AG09319 (cell line): ENCODE measurements around the gene CCDC186.

Source experiments
- DNase-seq: peaks from one replicate; pipeline ENCODE4 v3.0.0-alpha.2; 2010; ENCODE audit warnings: low read depth; ENCODE audit errors: extremely low read depth
- TF ChIP-seq, protein P1 (sequence below): IDR thresholded peaks from 2 replicates; pipeline ENCODE4 v1.5.1; 2011; ENCODE audit warnings: low read depth, mild to moderate bottlenecking, inconsistent platforms, low read length, moderate library complexity

The CCDC186 gene

DNA sequence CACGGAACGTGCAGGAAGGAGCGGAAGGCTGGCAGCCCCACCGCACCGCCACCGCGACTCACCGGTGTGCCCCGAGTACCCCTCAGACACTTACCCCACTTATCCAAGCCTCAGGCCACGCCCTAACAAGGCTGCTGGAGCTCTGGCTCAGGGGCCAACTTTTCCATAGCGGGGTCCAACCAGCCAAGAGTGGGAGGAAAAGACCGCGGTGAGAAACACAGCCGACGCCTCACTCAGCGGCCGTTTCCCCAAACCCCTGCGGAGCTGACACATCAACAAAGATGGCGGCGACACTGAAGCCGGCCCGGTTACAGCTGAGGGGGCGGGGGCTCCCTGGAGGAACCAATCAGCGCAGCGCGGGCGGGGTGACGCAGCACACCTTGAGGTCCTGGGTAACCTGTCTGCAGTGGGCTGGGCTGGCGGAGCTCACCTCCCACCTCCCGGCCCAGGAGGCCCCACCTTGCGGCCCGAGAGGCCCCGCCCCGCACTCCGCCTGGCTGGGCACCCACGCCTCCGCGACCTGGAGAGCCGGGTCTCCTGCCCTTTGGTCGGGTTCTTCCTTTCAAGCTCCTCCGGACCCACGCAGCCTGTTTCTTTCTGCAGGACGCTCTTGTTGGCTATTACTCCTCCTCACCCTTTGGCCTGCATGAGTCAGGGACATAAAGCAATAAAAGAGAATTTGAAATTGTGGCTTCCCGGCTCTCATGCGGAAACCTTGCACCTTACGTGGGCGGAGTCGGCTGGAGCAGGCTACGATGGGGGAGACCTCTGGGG, at the start of gene CCDC186:
Gene CCDC186 (minus strand): TSS at position 283 of the 774 bp plus-strand sequence. CDS start 10,935 bp downstream, outside the sequence.
- TF ChIP-seq, protein P1, sequence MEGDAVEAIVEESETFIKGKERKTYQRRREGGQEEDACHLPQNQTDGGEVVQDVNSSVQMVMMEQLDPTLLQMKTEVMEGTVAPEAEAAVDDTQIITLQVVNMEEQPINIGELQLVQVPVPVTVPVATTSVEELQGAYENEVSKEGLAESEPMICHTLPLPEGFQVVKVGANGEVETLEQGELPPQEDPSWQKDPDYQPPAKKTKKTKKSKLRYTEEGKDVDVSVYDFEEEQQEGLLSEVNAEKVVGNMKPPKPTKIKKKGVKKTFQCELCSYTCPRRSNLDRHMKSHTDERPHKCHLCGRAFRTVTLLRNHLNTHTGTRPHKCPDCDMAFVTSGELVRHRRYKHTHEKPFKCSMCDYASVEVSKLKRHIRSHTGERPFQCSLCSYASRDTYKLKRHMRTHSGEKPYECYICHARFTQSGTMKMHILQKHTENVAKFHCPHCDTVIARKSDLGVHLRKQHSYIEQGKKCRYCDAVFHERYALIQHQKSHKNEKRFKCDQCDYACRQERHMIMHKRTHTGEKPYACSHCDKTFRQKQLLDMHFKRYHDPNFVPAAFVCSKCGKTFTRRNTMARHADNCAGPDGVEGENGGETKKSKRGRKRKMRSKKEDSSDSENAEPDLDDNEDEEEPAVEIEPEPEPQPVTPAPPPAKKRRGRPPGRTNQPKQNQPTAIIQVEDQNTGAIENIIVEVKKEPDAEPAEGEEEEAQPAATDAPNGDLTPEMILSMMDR = no peak
- peak; percentile 35 for DNase-seq

DNA sequence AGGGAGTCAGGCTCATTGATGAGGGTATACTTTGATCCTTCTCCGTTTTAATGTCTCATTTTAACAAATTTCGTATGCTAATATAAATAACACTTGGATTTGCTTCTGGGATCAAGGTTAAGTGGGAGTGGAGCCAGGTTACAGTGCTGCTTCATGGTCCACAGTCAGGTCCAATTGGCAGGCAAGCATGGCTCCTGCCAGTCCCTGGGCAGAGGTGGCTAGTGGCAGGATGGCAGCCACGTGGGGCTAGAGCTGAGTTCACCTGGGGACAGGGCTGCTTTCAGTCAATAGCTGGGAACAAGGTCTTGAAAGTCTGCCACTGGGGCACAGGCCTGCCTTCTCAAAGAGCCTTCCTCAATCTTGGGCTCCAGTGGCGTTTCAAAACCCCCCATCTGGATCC, 49.1 kb upstream of the CCDC186 start:
- TF ChIP-seq, protein P1 = no peak
- no peak for DNase-seq

DNA sequence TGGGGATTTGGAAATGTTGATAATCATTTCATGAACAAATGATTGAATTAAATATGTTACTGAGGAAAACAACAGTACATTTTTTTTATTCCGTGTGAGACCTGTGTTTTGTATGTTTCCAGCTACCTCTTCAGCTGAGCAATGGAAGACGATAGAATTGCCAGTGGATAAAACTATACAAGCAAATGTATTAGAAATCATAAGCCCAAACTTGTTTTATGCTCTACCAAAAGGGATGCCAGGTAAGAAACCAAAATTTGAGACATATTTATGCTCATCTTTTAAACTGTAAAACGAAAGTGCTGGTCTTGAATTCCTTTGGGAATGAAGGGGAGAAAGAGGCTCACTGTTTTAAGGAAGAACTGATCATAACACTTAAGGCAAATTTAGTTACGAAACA, 47.2 kb upstream of the CCDC186 start:
- TF ChIP-seq, protein P1 = no peak

DNA sequence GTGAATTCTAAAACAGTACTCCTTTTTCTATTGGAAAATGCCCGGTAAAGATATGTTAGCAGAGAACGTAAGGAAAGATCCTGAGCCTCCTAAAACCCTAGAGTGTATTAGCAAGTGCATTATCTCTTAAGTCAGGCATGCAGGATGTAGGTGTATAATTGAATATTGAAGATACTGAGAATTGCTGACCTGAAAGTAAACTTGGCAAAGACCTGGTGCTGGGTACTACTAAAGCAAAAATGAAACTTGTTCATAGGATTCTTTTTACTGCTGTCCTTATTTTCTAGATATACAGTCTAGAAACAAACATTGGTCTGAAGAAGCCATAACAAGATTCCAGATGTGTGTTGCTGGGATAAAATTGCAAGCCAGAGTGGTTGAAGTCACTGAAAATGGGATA, 46.3 kb upstream of the CCDC186 start:
- TF ChIP-seq, protein P1 = no peak
- no peak for DNase-seq

More for the DNA sequence above, 47.2 kb upstream of the CCDC186 start:
- DNase-seq = no peak

DNA sequence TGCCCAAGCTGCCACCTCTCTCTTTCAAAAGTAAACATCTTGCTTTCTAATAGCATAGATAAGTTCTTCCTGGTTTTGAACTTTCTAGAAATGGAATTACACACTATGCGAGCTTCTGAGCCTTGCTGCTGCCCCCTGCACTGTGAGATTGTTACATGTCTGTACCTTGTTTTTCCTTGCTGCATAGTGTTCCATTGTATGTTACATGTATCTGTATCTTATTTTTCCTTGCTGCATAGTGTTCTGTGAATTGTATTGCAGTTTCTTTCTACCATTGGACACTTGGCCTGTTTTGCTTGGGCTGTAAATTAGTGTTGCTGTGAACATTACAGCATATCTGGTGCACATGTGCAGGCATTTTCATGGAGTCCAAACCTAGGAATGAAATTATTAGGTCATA, 41.0 kb upstream of the CCDC186 start:
- no peak for DNase-seq
- TF ChIP-seq, protein P1 = no peak

DNA sequence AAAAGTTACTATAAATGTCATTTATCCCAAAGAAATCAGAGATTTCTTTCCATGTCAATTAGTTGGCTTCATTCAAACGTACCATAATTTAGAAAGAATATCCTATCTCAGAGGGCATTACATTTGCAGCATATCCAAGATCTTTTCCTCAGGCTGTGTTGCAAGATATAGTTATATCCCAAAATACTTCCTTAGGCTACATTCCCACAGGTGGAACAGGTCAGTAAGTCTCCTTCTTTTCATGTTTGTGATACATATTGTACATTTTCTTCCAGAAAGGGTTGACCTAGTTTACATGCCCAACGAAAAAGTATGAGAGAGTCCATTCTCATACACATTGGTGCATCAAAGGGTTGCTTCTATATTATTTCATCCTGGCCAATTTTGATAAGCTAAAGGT, 38.1 kb upstream of the CCDC186 start:
- no peak for DNase-seq
- TF ChIP-seq, protein P1 = no peak

DNA sequence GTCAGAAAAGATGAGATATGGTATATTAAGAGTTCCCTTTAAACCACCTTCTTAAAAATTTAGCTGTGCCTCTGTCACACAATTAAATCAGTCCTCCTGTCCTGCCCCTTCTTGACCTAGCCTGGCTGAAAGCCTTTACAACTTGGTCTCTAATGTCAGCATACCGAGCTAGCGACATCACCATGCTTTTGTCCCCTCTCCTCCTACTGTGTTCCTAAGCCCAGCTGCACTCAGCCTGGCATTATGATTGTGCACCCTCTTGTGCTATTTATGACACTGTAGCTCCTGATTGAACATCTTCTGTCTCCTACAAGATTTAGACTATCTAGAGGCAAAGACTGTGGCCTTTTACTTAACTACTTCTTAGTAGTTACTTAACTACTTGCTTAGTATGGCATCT, 34.3 kb upstream of the CCDC186 start:
- no peak for DNase-seq

More for the DNA sequence above, 34.3 kb upstream of the CCDC186 start:
- TF ChIP-seq, protein P1 = no peak
